ENCODE data around the gene SCFD1.
"Not testable (repeated sequence)": the region's sequence is repeated elsewhere in the genome, so short reads cannot be mapped to it uniquely, and the experiment has no call there.

The SCFD1 gene

DNA sequence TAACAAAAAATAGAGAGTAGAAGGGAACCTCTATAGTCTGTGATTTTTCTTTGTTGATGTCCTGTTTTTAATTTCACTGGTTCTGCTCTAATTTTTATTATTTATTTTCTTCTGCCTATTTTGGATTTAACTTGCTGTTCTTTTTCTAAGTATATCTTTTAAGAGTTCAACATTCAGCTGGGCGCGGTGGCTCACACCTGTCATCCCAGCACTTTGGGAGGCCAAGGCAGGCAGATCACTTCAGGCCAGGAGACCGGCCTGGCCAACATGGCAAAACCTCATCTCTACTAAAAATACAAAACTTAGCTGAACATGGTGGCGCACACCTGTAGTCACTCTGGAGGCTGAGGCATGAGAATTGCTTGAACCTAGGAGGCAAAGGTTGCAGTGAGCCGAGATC, 58.7 kb downstream of the SCFD1 start:
- not testable (repeated sequence) for DNase-seq

DNA sequence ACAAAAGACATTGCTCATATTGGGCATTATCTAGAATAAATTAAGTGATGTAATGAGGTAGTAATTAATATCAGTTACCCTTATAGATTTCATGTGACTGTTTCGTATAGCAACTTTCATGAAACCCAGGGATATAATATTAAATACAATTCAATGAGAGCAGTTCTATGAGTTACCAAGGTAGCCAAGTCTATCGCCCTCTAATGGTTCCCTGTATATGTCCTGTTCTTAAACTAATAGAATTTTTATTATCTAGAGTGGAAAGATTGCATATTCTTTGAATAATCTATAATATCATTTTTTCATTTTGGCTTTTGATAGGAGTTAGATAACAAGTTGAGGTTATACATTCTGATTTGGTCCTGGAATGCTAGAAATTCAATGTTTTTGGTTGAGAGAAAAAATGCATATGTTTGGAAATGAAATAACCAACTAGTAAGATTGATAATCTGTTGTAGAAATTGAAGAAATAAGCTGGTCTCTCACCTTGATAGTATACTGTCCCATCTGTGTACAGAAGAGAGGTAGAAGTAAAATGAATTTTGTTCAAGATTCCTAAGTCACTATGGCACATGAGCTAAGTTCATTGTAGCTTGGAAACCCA, 59.7 kb downstream of the SCFD1 start:
- DNase-seq = no peak

DNA sequence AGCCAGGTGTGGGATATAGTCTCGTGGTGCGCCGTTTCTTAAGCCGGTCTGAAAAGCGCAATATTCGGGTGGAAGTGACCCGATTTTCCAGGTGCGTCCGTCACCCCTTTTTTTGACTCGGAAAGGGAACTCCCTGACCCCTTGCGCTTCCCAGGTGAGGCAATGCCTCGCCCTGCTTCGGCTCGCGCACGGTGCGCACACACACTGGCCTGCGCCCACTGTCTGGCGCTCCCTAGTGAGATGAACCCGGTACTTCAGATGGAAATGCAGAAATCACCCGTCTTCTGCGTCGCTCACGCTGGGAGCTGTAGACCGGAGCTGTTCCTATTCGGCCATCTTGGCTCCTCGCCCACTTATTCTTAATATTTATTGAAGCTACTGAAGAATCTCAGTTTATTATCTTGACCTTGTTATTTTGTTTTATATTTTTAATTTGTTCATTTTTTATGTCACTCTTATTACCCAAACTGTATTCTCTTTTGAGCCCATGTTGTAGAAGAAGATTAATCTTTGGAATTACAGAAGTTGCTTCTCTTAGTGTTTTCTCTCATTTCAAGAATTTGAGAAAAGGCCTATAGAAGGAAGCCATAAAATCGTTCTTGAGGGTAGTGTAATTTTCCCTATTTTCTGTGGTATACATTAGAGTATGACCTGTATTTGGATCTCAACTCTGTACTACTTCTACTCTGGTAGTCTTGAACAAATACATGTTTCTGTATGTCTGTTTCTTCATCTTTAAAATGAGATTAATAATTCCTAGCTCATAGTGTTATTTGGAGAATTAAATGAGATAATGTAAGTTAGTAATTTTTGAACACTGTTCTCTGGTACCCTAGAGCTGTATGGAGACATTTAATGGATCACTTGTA, 68.6 kb downstream of the SCFD1 start:
- DNase-seq = not testable (repeated sequence)

DNA sequence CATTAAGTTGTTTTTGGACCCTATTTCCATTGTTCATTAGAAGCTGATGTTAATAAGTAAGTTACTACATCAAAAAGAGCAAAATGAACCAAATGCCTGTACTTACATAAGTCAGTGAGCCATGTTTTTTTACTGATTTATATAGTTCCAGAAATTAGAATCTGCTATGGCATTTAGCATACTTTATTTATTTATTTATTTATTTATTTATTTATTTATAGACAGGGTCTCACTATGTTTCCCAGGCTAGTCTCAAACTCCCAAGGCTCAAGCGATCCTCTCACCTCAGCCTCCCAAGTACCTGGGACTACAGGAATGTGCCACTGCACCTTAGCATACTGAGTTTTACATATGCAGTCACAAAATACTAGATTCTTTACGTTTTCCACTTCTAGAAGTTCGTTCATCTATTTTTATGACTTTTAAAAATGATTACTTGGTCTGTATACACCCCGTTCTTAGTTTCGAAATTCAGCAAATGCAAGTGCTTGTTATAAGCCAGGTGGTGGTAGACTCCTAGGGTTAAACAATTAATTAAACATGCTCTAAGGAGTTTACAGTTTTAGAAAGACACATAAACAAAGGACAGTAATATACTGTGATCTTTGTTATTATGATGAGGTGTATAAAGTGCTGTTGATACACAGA, 69.8 kb downstream of the SCFD1 start:
- no peak for DNase-seq

DNA sequence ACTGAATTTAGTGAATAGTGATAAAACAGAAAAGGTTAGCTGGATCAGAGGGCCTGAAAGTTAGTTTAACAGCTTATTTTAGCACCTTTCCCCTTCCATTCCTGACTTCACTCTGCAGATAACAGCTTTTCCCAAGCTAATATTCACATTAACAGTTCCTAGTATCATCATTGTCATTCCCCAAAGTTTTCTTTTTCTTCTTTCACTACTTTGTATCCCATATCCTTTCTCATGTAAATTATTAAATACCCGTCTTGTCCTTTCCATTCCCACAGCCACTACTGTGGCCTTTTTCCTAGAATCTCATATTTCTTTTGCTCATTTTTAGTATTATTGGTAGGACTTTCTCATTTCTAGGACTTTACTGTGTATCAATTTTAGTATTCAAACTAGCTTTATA, 70.5 kb downstream of the SCFD1 start:
- no peak for DNase-seq

DNA sequence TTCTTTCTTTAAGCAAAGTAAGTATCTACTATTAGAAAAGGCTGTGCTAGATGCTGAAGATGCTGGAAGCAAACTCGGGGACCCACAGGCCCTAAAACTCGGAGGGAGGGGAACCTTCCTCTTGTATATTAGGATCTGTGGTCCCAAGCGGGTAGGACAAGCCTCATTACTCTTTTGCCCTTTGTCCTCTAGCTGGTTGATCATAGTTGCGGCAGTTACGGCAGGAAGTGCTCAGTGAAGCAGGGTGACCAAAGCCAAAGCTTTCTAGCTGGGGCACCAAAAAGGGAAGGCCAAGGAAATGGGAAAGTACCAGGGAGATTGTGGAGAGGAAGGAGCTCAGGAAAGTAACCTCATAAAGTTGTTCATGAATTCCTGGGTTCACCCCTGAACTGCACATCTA, 76.3 kb downstream of the SCFD1 start:
- DNase-seq = no peak

DNA sequence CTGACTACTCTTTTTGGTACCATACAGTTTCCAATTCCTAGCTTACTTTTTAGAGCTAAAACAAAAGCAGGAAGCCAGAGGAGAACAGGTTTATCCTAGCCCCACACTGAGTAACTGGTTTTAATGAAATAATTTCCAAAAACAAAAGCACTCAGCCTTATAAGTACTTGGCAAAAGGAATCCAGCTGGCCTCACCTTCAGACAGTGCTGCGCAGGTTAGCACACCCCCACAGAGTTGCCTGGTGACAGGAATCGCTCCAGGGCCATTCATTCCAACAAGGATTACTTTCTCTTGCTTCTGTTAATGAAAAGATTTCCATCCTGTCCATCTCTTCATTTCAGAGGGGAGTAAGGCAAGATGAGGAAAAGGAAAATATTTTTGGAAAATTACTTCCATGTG, 84.6 kb downstream of the SCFD1 start:
- DNase-seq = no peak

DNA sequence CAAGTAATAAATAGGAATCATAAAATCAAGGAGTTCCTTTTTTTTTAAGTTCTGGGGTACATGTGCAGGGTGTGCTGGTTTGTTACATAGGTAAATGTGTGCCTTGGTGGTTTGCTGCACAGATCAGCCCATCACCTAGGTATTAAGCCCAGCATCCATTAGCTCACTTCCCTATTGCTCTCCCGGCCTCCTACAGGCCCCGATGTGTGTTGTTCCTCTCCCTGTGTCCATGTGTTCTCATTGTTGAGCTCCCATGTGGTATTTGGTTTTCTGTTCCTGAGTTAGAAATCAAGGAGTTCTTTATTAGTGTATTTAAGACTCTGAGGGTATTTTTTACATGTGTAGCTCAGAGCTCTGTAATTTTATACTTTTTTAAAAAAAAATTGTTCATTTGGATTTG, 86.0 kb downstream of the SCFD1 start:
- no peak for DNase-seq

DNA sequence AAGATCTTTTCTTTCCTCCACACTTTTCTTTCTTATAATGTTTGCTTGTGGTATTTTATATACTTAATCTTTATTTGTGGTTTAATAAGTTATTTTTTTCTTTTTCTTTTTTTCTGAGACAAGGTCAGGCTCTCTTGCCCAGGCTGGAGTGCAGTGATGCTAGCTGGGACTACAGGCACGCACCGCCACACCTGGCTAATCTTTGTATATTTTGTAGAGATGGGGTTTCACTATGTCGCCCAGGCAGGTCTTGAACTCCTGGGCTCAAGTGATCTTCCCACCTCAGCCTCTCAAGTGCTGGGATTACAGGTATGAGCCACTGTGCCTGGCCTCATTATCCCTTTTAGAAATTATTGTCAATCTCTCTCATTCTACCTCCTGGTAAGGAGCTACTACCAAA, 87.1 kb downstream of the SCFD1 start:
- DNase-seq = no peak

DNA sequence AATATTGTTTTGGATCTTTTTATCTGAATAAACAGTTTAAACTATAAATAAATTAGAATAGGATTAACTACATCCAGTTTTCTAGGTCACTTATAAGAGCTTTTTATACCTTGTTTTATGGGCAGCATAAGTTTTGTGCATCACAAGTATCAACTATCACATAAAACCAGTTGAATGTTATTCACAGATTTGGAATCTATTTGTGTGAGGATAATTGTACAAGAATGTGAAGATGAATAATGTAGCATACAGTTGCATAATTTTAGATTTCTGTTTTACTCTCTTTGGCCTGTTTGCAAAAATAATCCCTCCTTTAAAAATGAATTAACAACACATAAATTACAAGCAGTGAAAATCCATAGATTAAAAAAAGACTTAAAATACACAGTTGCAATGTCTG, 88.8 kb downstream of the SCFD1 start:
- DNase-seq = no peak

DNA sequence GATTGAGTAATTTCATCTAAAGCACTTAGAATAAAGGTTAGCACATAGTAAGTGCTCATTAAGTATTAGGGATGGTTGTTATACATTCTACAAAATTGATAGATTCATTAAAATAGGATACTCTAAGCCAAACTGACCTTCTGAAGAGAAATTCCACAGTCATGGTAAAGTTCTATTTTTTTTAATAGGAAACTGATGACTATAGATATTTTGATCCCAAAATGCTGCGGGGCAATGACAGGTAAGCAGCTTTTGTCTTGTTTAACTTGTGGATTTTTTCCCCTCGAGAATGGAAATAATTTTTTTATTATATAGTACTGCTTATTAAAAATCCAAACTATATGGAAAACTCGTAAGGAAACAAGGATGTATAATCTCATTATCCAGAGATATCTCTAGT, 97.0 kb downstream of the SCFD1 start:
- no peak for DNase-seq

DNA sequence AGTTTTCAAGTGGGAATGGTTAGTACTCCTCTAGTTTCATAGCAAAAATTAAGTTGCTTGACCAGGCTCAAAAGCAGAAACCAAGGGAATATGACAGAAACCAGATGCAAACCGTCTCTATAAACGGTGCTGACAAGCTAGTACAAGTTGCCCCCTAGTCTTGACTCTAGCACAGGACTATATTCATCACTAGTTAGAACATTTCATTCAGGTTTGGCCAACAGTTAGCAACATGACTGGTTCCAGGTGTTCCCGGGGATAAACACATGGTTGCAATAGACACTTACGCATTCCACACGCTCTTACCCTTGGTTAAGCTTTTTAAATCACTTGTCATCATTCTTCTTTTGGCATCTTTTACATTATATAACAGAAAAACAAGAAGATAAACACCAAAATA, 103.6 kb downstream of the SCFD1 start:
- no peak for DNase-seq

DNA sequence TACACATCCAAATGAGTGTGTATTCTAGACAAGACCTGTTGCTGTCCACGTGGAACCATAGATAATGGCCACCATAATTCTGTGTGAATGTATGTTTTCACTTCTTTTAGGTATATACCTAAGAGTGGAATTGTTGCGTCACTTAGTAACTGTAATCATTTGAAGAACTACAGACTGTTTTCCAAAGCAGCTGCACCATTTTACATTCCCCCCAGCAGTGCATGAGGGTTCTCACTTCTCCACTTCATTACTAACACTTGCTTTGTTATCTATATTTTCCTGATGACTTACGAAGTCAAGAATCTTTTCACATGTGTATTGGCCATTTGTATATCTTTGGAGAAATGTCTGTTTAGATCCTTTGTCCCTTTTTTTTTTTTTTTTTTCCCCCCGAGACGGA, 106.4 kb downstream of the SCFD1 start:
- no peak for DNase-seq

DNA sequence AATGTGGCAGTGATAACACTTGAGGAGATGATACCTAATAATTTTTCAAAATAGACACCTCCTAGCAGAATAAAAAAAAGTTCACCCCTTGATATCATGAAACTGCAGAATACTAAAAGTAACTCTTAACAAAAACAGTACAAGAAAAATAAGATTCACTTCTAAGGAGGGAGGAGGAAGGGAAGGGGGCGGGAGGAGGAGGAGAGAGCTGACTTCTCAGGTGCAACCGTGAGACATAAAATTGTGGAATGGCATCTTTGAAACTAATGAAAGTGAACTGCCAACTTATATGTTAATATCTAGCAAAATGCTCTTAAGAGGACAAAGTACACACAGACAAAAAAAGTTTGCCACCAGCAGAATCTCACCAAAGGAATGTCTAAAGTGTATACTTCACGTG, 115.8 kb downstream of the SCFD1 start:
- DNase-seq = no peak

DNA sequence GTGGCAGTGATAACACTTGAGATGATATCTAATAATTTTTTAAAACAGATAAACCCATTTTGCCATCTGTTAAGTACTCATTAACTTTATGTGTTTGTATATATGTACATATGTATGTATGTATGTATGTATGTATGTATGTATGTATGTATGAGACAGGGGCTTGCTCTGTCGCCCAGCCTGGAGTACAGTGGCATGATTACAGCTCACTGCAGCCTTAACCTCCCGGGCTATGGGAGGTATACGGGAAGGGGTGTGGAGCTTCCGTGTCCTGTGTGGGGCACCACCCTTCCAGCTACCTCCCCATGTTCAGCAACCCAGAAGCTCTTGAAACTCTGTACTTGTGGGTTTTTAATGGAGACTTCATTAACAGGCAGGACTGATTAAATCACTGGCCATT, 116.9 kb downstream of the SCFD1 start:
- no peak for DNase-seq

DNA sequence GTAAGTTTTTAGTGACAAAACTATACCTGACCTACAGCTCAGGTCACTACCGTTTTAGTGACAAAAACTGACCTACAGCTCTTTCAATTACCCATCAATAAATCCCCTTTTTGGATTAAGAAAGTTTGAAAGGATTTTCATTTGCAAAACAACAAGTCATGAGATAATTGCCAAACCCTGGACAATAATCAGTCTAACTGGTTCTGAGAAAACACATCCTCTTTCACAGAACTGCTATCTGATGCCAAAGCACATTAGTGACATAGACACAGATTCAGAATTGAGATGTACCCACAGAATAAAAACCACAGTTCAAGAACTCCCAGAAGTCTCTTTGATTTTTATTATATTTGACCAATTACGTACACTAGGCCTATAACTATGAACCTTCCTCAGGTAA, 126.2 kb downstream of the SCFD1 start:
- no peak for DNase-seq

DNA sequence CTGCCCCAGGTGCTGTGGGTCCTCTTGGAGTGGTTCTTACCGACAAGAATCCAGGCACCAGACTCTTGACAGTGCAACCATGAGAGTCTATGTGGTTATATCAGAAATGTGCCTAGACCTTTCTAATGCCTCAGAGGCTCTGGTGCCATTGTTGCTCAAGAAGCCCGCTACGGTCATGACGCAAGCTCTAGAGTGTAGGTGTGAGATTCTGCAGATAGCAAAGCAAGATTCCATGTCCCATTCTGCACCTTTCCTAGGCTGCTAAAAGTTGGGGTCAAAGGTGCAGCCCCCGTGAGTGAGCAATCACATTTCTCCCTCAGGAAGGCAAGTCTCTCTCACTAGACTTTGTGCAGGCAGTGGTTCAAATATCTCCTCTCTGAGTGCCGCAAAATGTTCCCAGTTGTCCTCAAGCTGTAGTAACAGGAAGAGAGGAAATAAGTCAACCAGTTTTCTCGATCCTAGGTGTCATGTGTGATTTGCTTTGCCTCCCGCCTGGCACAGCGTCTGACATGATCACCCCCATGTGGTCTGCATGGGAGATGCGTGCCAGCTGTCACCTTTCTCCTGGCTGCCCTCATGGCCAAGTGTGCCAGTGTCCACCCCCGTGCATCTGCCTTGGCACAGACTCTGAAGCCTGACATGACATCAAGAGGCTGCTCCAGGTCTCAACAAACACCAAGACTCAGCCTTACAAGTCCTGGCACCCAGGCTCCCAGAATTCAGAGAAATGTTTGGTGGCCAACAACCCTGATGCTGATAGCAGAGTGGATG, 129.7 kb downstream of the SCFD1 start:
- DNase-seq = no peak

DNA sequence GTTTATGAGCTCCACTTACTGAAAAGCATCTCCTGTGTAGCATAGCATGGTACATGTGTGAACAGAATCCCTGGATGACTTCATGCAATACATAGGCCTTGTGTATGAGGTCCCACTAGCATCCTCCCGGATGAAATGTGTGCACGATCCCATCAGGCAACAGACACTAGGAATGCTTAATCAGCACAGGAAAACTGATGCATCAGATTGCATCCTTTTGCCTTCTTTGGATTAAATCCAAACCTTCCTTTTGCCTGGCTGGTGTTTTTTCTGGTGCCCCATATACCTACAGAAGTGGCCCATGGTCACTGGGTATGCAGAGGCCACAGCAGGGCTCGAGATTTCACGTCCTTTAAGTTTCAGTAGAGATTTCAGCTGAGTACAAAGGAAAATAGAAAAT, 131.3 kb downstream of the SCFD1 start:
- no peak for DNase-seq

DNA sequence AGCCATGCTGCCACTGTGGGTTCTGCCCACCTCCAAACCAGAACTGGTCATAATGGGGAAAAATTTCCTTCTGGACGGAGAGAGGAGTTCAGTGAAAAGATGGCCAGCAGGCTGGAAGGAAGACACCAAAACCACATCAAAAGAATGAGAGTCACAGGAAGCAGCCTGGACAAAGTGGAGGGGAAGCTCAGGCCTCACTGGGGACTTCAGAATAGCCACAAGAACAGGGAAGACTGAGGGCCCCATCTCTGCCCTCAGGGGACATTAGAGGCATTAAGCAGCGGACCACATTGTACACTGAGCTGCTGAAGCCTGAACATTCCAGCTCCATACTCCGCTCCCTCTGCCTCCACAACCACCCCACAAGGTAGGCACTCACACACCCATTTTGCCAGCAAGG, 132.7 kb downstream of the SCFD1 start:
- no peak for DNase-seq

DNA sequence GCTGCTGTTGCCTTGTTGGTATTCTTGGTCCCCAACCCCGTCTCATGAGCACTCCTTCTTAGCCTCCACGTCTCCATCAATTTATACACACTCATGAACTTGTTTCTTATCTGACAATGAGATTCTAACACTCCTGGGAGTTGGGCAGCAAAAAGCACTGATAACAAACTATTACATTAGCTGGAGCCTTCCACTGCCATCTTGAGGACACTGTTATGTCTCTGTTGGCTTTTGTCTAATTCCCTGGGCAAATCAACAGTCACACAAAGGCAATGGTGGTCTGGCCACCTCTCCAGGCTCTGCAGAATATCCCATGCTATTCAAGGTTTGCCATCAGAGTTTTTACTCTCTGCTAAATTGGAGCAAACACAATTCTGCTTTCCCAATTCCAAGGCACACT, 134.5 kb downstream of the SCFD1 start:
- DNase-seq = no peak

DNA sequence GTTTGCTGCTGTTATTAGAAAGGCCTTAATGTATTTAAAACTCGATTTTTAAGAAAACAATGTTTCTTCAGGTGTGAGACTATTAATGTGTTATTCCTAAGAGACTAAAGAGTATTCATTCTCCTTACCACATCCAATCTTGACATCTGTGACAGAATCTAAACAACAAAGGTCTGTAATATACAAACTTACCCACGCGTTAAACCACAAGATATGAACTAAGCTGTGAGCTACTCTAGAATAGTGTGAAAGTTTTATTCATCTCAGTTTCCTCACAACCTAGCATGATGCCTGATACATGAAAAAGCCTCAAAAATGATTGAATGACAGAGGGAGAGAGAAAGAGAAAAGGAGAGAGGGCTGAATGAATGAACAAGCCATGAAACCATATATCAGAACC, 135.0 kb downstream of the SCFD1 start:
- DNase-seq = no peak

DNA sequence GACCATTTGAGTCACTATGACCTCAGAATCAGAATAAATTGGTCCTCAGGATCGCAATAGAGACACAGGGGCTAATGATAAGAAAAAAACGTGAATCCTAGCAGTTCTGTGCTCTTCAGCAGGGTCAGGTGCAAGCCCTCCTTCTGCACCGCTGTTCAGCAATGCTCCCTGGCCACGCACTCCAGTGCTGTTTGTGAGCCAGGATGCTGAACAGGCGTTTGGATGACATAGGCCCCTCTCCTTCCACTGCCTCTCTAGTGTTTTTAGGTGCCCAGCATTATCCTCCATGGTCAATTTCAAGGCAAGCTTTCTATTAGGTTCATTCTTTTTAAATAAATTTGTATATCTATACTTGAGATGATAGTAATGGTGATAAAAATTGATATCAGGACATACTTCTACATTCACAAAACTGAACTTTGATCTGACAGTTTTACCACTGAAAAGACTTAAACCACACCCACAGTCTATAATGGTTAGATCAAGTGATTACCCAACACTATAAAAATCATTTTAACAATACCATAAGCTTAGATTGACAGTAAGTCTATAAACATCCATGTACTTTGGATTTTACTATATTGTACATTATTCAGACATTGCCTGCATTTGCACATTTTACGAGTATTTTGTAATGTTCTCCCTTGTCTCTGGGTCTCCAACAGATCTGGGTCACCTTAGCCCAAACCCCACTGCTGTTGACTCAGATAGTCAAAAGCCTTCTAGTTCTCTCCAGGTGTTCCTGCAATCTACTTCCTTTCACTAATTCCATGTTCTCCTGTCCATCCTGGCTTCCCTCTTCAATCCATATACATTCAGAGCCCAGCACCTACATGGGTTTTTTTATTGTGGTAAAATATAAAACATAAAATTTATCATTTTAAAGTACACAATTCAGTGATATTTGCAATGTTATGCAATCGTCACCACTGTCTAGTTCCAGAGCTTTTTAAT, 137.3 kb downstream of the SCFD1 start:
- DNase-seq = no peak

Data from MV-4-11 (cell line).